K562 (cell line): Measurements from ENCODE around the gene LZTR1. TPM values are rescaled to one million over a fixed set of nuclear protein-coding genes. Genes with fewer than 3 reads are reported as not detected.
A peak's percentile ranks its signal among the peaks of the same experiment; 100 is the strongest.

Experiments used
- CHD7 ChIP-seq: fragments of 200-600 bp; sonication (generic); IDR thresholded peaks from one replicate; pipeline ENCODE4 v1.6.1; 2012; ENCODE audit warnings: mild to moderate bottlenecking, low read depth, low read length, inconsistent platforms
- FUS ChIP-seq: fragments of 200-400 bp; formaldehyde crosslinking; optimal IDR thresholded peaks from 2 replicates; pipeline ENCODE3; 2017; ENCODE audit warnings: low read depth, low read length
- NR0B1 ChIP-seq: fragments of 450-650 bp; IDR thresholded peaks from one replicate; pipeline ENCODE4 v1.6.1; 2018; ENCODE audit warnings: mild to moderate bottlenecking, moderate library complexity; ENCODE audit not compliant: partially characterized antibody
- PREB ChIP-seq: sonication (generic); formaldehyde crosslinking; IDR thresholded peaks from 2 replicates; pipeline ENCODE4 v1.8.1; 2023; ENCODE audit warnings: mild to moderate bottlenecking, missing genetic modification reagents
- TAF1 ChIP-seq: IDR thresholded peaks from 2 replicates; pipeline ENCODE4 v1.6.1; 2011; ENCODE audit warnings: mild to moderate bottlenecking, low read length, moderate library complexity; ENCODE audit not compliant: insufficient read depth, control insufficient read depth, severe bottlenecking; ENCODE audit errors: extremely low read depth
- polyA plus RNA-seq, 8 experiments: library from polyadenylated mRNA; depleted of rRNA in 4 of 8; stranded (reverse) in 5 of 8; unstranded in 3 of 8; fragments of >200 nt; fragmentation: Nextera tagmentation in 2 of 8; fragmentation: Illumina TruSeq in 1 of 8; extraction: Ambion mirVana in 2 of 8; extraction: Trizol in 1 of 8; gene quantifications; 2 replicates each; pipeline versions ENCODE4 v1.2.1 to v1.2.3, GENCODE V29; 2011 to 2014; ENCODE audit warnings: inconsistent platforms in 1 of 8, missing spikeins in 1 of 8
- total RNA-seq, 7 experiments: library from RNA; depleted of rRNA in 6 of 7; stranded (reverse); fragments of >200 nt in 6 of 7; fragmentation: Illumina TruSeq in 2 of 7; extraction: Trizol in 2 of 7; gene quantifications; 2 replicates each; pipeline versions ENCODE4 v1.2.1 to v1.2.3, GENCODE V29; 2011 to 2021; ENCODE audit warnings: low replicate concordance in 1 of 7

The LZTR1 gene
- total and polyA plus RNA-seq, 9 of the 15 experiments (the other 6 are each of a cell fraction or from before 2014, with no cell fraction given): 2.2 to 135 (median 63.0) TPM

- TF ChIP-seq CHD7 (peak; percentile 12), FUS (no peak), NR0B1 (no peak), PREB (CRISPR knock-in tag) (no peak), TAF1 (no peak)
Measured at GRCh38 chr22:21000987-21001600, 19.0 kb downstream of the LZTR1 start (continued).
